HepG2 (cell line): ENCODE data around the gene CYTH1. TPM values are rescaled to one million over a fixed set of nuclear protein-coding genes. Genes with fewer than 3 reads are reported as not detected.
A peak's percentile ranks its signal among the peaks of the same experiment; 100 is the strongest.

Source experiments
- ATF1 ChIP-seq: IDR thresholded peaks from 2 replicates; pipeline ENCODE4 v1.6.1; 2016; ENCODE audit warnings: mild to moderate bottlenecking, control low read depth
- CTCF ChIP-seq: sonication (generic); formaldehyde crosslinking; IDR thresholded peaks from 2 replicates; pipeline ENCODE4 v1.5.0; 2020; ENCODE audit warnings: mild to moderate bottlenecking, missing genetic modification reagents, moderate library complexity
- FOXP1 ChIP-seq, 2 experiments: fragments of 450-650 bp in 1 of 2; IDR thresholded peaks; 2 replicates each; pipeline ENCODE4 v1.6.1; 2017 to 2018; ENCODE audit warnings: antibody characterized with exemption in 1 of 2
- GATAD1 ChIP-seq: IDR thresholded peaks from 2 replicates; pipeline ENCODE4 v1.6.1; 2016; ENCODE audit warnings: missing genetic modification reagents, missing compliant biosample characterization
- MXI1 ChIP-seq: IDR thresholded peaks from 3 replicates; pipeline ENCODE4 v1.6.1; 2012; ENCODE audit warnings: low read depth, low read length, inconsistent platforms, borderline replicate concordance
- NFIC ChIP-seq: IDR thresholded peaks from 2 replicates; pipeline ENCODE4 v1.6.1; 2012; ENCODE audit warnings: mild to moderate bottlenecking, low read length, inconsistent platforms
- RFX5 ChIP-seq: IDR thresholded peaks from 2 replicates; pipeline ENCODE4 v1.6.1; 2011; ENCODE audit warnings: low read depth, low read length, improper control_type of control experiment
- TIGD3 ChIP-seq: sonication (generic); formaldehyde crosslinking; IDR thresholded peaks from 2 replicates; pipeline ENCODE4 v1.5.1; 2020; ENCODE audit warnings: mild to moderate bottlenecking, missing genetic modification reagents, borderline replicate concordance
- ZC3H4 ChIP-seq: sonication (generic); formaldehyde crosslinking; IDR thresholded peaks from 2 replicates; pipeline ENCODE4 v1.4.0; 2020; ENCODE audit warnings: missing genetic modification reagents, borderline replicate concordance
- ZKSCAN5 ChIP-seq: sonication (generic); formaldehyde crosslinking; IDR thresholded peaks from 2 replicates; pipeline ENCODE4 v1.5.1; 2020; ENCODE audit warnings: mild to moderate bottlenecking, missing genetic modification reagents
- ZNF10 ChIP-seq: sonication (generic); formaldehyde crosslinking; IDR thresholded peaks from 2 replicates; pipeline ENCODE4 v1.4.0; 2020; ENCODE audit warnings: mild to moderate bottlenecking, low read depth, missing genetic modification reagents, borderline replicate concordance
- ZNF703 ChIP-seq: sonication (generic); formaldehyde crosslinking; IDR thresholded peaks from 2 replicates; pipeline ENCODE4 v1.5.1; 2020; ENCODE audit warnings: missing genetic modification reagents, mild to moderate bottlenecking, moderate library complexity, borderline replicate concordance
- ZNF766 ChIP-seq: sonication (generic); formaldehyde crosslinking; IDR thresholded peaks from 2 replicates; pipeline ENCODE4 v1.5.0; 2020; ENCODE audit warnings: missing genetic modification reagents, borderline replicate concordance
- ZNF788 ChIP-seq: sonication (generic); formaldehyde crosslinking; IDR thresholded peaks from 2 replicates; pipeline ENCODE4 v1.5.0; 2020; ENCODE audit warnings: mild to moderate bottlenecking, missing genetic modification reagents, borderline replicate concordance
- ZSCAN21 ChIP-seq: sonication (generic); formaldehyde crosslinking; IDR thresholded peaks from 2 replicates; pipeline ENCODE4 v1.8.0; 2022; ENCODE audit warnings: mild to moderate bottlenecking, missing genetic modification reagents, moderate library complexity, borderline replicate concordance
- polyA plus RNA-seq, 8 experiments: library from polyadenylated mRNA; depleted of rRNA in 3 of 8; stranded (reverse) in 7 of 8; unstranded in 1 of 8; fragments of >200 nt; fragmentation: Illumina TruSeq in 4 of 8; extraction: Trizol in 4 of 8; gene quantifications; 2 replicates each; pipeline versions ENCODE4 v1.2.1 to v1.2.3, GENCODE V29; 2011 to 2016; ENCODE audit warnings: low read depth in 4 of 8, missing spikeins in 1 of 8, mixed read lengths in 1 of 8; ENCODE audit not compliant: insufficient read depth in 1 of 8
- total RNA-seq, 5 experiments: library from RNA; depleted of rRNA; stranded (reverse); fragments of >200 nt; fragmentation: Illumina TruSeq; extraction: Trizol; gene quantifications; 2 replicates each; pipeline ENCODE4 v1.2.3, GENCODE V29; 2016; ENCODE audit warnings: low read depth in 1 of 5
- TF ChIP-seq, protein P1 (sequence below): sonication (generic); formaldehyde crosslinking; conservative IDR thresholded peaks from 2 replicates; pipeline ENCODE4 v1.8.1; 2023; ENCODE audit warnings: missing genetic modification reagents
- TF ChIP-seq, protein P2 (sequence below): sonication (generic); formaldehyde crosslinking; IDR thresholded peaks from 2 replicates; pipeline ENCODE4 v1.5.0; 2020; ENCODE audit warnings: mild to moderate bottlenecking, missing genetic modification reagents, borderline replicate concordance
- TF ChIP-seq, protein P3 (sequence below): sonication (generic); formaldehyde crosslinking; IDR thresholded peaks from 2 replicates; pipeline ENCODE4 v1.4.0; 2020; ENCODE audit warnings: missing genetic modification reagents

Gene CYTH1
- total and polyA plus RNA-seq, 2 of the 13 experiments (the other 11 are each of a cell fraction or from before 2014, with no cell fraction given) = 20.1 to 48.9 TPM

- TF ChIP-seq, protein P1, sequence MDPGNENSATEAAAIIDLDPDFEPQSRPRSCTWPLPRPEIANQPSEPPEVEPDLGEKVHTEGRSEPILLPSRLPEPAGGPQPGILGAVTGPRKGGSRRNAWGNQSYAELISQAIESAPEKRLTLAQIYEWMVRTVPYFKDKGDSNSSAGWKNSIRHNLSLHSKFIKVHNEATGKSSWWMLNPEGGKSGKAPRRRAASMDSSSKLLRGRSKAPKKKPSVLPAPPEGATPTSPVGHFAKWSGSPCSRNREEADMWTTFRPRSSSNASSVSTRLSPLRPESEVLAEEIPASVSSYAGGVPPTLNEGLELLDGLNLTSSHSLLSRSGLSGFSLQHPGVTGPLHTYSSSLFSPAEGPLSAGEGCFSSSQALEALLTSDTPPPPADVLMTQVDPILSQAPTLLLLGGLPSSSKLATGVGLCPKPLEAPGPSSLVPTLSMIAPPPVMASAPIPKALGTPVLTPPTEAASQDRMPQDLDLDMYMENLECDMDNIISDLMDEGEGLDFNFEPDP (CRISPR knock-in tag) = no peak
- TF ChIP-seq, protein P2, sequence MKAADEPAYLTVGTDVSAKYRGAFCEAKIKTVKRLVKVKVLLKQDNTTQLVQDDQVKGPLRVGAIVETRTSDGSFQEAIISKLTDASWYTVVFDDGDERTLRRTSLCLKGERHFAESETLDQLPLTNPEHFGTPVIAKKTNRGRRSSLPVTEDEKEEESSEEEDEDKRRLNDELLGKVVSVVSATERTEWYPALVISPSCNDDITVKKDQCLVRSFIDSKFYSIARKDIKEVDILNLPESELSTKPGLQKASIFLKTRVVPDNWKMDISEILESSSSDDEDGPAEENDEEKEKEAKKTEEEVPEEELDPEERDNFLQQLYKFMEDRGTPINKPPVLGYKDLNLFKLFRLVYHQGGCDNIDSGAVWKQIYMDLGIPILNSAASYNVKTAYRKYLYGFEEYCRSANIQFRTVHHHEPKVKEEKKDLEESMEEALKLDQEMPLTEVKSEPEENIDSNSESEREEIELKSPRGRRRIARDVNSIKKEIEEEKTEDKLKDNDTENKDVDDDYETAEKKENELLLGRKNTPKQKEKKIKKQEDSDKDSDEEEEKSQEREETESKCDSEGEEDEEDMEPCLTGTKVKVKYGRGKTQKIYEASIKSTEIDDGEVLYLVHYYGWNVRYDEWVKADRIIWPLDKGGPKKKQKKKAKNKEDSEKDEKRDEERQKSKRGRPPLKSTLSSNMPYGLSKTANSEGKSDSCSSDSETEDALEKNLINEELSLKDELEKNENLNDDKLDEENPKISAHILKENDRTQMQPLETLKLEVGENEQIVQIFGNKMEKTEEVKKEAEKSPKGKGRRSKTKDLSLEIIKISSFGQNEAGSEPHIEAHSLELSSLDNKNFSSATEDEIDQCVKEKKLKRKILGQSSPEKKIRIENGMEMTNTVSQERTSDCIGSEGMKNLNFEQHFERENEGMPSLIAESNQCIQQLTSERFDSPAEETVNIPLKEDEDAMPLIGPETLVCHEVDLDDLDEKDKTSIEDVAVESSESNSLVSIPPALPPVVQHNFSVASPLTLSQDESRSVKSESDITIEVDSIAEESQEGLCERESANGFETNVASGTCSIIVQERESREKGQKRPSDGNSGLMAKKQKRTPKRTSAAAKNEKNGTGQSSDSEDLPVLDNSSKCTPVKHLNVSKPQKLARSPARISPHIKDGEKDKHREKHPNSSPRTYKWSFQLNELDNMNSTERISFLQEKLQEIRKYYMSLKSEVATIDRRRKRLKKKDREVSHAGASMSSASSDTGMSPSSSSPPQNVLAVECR (CRISPR knock-in tag) = peak; percentile 25; the same call in 1 of the 2 replicates
- TF ChIP-seq, protein P3, sequence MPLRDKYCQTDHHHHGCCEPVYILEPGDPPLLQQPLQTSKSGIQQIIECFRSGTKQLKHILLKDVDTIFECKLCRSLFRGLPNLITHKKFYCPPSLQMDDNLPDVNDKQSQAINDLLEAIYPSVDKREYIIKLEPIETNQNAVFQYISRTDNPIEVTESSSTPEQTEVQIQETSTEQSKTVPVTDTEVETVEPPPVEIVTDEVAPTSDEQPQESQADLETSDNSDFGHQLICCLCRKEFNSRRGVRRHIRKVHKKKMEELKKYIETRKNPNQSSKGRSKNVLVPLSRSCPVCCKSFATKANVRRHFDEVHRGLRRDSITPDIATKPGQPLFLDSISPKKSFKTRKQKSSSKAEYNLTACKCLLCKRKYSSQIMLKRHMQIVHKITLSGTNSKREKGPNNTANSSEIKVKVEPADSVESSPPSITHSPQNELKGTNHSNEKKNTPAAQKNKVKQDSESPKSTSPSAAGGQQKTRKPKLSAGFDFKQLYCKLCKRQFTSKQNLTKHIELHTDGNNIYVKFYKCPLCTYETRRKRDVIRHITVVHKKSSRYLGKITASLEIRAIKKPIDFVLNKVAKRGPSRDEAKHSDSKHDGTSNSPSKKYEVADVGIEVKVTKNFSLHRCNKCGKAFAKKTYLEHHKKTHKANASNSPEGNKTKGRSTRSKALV (CRISPR knock-in tag) = peak; percentile 58; the same call in 1 of the 2 replicates
- TF ChIP-seq GATAD1 (CRISPR knock-in tag) (no peak), CTCF (CRISPR knock-in tag) (no peak), MXI1 (0 out of 3 replicates have a peak, but pooled peaks have one; percentile 10), ZC3H4 (no peak), NFIC (peak; percentile 35; the same call in 1 of the 2 replicates), ZNF788 (CRISPR knock-in tag) (no peak), RFX5 (no peak), ZKSCAN5 (CRISPR knock-in tag) (no peak), ZNF10 (CRISPR knock-in tag) (no peak), ZSCAN21 (CRISPR knock-in tag) (no peak), ZNF703 (no peak), ZNF766 (peak; percentile 28; the same call in 1 of the 2 replicates), FOXP1 (IDR thresholded peaks at IDR 0.05) (peak; percentile 89), FOXP1 (CRISPR knock-in tag; IDR thresholded peaks at IDR 0.05) (peak; percentile 81), ATF1 (CRISPR knock-in tag) (0 out of 2 replicates have a peak, but pooled peaks have one; percentile 22), TIGD3 (CRISPR knock-in tag) (no peak)
Observed at GRCh38 chr17:78751447-78752161, 30.5 kb downstream of the CYTH1 start (continued).
